Frontal cortex (tissue), 4 donors: ENCODE results near the gene CNRIP1. TPM values are rescaled to one million over a fixed set of nuclear protein-coding genes. Genes with fewer than 3 reads are reported as not detected.
"Not testable (repeated sequence)": the region's sequence is repeated elsewhere in the genome, so short reads cannot be mapped to it uniquely, and the experiment has no call there.

Experiments
- DNase-seq, 2 donors: peaks; one replicate each; pipeline ENCODE4 v3.0.0; 2012; ENCODE audit warnings: low spot score in 2 of 2
- FAIRE-seq: peaks from 2 replicates; lab custom pipeline; 2012; peaks lifted over from hg19 to GRCh38; lab: Jason Lieb, UNC
- total RNA-seq: library from RNA; depleted of rRNA; stranded (reverse); fragments of >200 nt; gene quantifications from one replicate; pipeline ENCODE4 v1.2.3, GENCODE V29; 2014
- donor health status: control.
- donor health status: control.
- donor health status: control.

The CNRIP1 gene
- total RNA-seq, 1 donor from 2014 or later: 73.8 TPM

DNA sequence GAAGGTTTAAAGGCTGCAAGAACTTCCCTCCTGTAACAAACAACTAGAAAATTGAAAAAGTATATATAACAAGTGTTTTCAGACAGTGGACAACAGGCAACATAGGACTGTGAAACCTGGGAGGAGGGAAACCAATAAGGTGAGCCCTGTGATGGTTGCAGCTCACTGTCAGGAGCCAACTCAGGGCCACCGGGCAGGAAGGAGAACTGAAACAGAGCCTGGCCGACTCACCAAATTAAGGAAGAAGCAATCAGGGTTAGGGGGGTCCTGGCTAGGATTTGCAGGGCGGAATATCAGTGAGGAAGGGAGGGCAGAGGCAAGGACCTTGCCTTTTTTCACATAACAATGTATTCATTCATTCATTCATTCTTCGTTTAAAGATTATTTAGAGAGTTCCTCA is 21.8 kb upstream of the CNRIP1 start:
- DNase-seq: no peak
- no peak for FAIRE-seq

- FAIRE-seq: no peak
- no peak for DNase-seq
Observed at GRCh38 chr2:68341062-68341329, 21.2 kb upstream of the CNRIP1 start.

- DNase-seq (peak in 1 of 2 donors; percentile 10), FAIRE-seq (no peak)
Observed at GRCh38 chr2:68340226-68341061, 20.7 kb upstream of the CNRIP1 start.

DNA sequence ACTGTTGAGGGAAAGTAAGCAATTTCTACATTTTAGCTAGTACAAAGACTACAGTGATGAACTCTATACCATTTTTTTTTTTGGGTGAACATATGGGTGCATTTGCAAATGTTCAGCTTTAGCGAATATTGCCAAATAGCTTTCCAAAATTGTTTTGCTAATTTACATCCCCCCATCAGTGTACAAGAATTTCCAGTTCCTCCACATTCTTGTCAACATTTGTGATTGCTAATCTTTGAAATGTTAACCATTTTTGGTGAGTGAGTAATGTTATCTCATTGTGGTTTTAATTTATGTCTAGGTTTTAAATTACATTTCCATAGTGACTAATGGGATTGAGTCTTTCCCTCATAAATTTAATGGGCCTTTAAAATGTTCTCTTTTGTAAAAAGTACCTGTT is 16.4 kb upstream of the CNRIP1 start:
- FAIRE-seq (no peak), DNase-seq (no peak)

DNA sequence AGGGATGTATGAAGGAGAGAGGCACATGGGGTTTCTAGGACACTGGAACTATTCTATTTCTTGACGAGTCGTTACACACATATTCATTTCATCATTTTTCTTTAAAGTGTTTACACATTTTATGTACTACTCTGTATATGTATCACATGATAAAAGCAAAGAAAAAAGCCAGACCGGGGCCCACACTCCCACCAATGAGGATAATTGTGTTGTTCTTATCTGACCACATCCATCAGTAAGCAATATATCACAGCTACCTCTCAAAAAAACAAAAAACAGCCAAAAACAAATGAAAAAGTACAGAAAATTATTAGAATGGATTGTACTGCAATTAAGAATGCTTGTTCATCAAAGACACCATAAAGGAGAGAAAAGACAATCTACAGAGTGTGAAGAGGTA is 14.2 kb upstream of the CNRIP1 start:
- FAIRE-seq: no peak
- DNase-seq: no peak

DNA sequence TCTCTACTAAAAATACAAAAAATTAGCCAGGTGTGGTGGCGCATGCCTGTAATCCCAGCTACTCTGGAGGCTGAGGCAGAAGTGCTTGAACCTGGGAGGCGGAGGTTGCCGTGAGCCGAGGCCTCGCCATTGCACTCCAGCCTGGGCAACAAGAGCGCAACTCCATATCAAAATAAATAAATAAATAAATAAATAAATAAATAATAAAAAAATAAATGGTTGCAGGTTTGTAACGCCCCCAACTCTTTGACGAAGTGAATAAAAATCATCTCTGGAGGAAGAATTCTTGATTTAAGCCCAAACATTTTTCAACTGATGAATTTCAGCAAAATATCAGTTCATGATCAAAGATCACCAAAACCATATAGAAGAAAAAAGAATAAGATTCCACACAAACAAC is 13.3 kb upstream of the CNRIP1 start:
- no peak for DNase-seq
- FAIRE-seq: no peak

GRCh38 chr2:68330691-68331090 is 10.9 kb upstream of the CNRIP1 start:
- no peak for FAIRE-seq
- no peak for DNase-seq

DNA sequence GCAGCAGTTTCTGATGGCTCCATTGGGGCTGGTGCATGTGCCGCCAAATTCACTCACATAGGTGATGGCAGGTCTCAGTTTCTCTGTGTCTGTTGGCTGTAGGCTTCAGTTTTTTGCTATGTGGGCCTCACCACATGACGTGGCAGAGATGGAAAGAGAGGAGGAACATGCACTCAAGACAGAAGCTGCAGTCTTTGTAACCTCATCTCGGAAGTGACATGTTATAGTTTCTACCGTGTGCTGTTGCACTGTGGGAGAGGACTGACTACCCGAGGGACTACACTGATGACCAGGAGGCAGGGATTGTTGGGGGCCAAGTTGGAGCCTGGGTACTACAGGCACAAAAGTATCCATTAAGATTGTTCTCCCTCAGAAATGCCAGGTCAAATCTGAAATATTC is 9.2 kb upstream of the CNRIP1 start:
- DNase-seq (no peak), FAIRE-seq (no peak)

GRCh38 chr2:68325056-68325455 is 5.3 kb upstream of the CNRIP1 start:
- DNase-seq (no peak), FAIRE-seq (no peak)

DNA sequence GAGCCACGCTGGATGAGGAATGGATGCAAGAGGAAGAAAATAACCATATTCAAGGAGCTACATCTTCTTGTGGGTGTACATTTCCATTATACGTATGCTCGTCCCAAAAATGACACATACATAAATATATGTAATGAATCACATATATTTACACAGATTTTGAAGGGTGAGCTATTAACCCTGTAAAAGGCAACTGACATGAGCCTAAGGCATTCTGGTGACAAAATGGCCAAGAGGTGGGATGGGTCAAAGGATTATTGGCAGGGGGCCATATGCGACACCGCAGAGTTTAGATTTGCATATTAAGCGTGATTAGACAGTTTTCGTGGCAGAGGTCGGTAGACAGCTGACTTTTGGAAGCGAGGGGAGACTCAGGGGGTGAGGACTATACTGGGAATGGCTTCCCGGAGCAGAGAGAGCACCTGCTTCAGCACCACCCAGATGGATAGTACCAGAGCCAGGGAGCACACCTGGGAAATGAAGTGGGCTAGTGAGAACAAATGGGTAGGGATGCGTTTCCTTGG is 431 bp upstream of the CNRIP1 start:
- no peak for FAIRE-seq
- peak in 1 of 2 donors; percentile 16 for DNase-seq

GRCh38 chr2:68318914-68319397 is 793 bp downstream of the CNRIP1 start:
- FAIRE-seq: no peak
- peak; percentile 19 to 20 for DNase-seq

GRCh38 chr2:68317971-68318913 is 1.5 kb downstream of the CNRIP1 start:
- peak; percentile 24 to 31 for DNase-seq
- no peak for FAIRE-seq

DNA sequence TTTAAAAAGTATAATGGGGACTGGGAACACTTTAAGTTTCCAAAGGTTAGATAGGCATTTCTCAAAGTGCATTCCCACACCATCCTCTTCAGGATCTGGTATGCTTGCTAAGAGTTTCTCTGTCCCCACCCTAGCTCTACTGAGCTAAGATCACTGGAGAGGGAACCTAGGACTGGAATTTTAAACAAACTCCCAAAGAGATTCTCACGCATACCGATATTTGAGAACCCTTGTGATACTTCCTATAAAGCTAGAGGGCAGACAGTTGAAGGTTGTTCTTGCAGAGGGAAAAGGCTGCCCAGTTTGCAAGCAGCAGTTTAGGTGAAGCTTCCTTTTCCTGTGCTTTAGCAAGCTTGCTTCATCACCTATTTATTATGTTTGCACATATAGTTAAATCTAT is 3.6 kb downstream of the CNRIP1 start:
- FAIRE-seq: no peak
- no peak for DNase-seq

DNA sequence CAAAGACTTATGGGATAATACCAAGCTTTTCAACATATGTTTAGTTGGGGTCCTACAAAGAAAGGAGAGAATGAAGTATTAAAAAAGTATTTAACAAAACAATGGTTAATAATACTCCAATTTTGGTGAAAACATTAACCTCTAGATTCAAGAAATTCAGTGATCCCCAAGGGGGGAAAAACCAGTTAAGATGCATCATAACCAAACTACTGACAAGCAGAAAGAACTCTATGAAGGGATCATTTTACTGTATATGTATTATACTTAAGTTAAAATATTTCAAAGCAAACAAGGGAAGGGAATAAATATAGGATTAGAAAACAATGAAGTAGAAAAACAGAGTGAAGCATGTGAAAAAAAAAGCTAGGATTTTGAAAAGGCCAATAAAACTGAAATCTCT is 8.7 kb downstream of the CNRIP1 start:
- FAIRE-seq: no peak
- no peak for DNase-seq

DNA sequence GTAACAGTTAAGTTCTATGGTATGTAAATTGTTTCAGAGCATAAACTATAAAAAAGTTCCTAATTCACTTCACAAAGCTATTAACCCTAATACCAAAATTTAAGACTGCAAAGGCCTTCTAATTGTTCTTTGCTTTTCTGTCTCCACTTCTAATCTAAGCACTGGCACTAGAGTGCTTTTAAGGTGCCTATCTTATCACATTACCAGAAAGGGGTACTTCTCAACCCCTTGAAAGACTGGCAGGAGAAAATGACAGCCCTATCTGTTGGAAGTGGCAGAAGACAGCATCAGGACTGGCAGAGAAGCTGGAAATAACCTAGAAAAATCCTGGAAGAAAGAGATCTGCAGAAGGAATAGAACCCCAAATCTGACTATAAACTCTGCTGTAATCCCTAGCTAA is 10.3 kb downstream of the CNRIP1 start:
- FAIRE-seq: no peak
- DNase-seq: no peak

DNA sequence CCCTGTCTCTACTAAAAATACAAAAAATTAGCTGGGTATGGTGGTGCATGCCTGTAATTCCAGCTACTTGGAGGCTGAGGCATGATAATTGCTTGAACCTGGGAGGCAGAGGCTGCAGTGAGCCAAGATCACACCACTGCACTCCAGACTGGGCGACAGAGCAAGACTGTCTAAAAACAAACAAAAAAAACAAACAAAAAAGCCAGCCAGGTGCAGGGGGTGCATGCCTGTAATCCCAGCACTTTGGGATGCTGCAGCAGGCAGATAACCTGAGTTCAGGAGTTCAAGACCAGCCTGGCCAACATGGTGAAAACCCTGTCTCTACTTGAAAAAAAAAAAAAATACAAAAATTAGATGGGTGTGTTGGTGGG is 15.9 kb downstream of the CNRIP1 start:
- not testable (repeated sequence) for FAIRE-seq, DNase-seq

GRCh38 chr2:68303033-68303901 is 16.5 kb downstream of the CNRIP1 start:
- FAIRE-seq (no peak), DNase-seq (no peak)

- FAIRE-seq (no peak), DNase-seq (no peak)
Observed at GRCh38 chr2:68302281-68302875, 17.4 kb downstream of the CNRIP1 start.

DNA sequence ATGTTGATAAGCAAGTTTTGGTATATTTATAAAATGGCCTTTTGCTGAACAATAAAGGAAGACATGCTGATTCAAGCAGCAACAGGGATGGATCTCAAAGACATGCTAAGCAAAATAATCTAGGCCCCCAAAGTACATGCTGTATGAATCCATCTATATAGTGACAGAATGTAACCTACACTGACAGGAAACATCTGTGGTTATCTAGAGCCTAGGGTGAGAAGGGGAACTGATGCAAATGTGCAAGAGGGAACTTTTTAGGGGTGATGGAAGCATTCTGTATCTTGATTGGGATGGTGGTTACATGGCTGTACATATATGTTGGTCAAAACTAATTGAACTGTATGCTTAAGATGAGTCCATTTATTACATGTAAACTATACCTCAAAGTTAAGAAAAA is 24.2 kb downstream of the CNRIP1 start:
- FAIRE-seq (no peak), DNase-seq (no peak)

GRCh38 chr2:68294913-68295312 is 24.8 kb downstream of the CNRIP1 start:
- FAIRE-seq (no peak), DNase-seq (no peak)
